Heart right ventricle (tissue), 16 donors: ENCODE results near the gene CR2. TPM values are rescaled to one million over a fixed set of nuclear protein-coding genes. Genes with fewer than 3 reads are reported as not detected.

ENCODE experiments used
- ATAC-seq, 8 donors: fragments of 200-7000 bp; cut with Tn5 transposase; one replicate each; pipeline ENCODE4 v1.9.1; 2020; ENCODE audit warnings: mild to moderate bottlenecking in 8 of 8, moderate library complexity in 8 of 8, moderate number of reproducible peaks in 1 of 8
- DNase-seq, 2 donors: peaks; one replicate each; pipeline ENCODE4 v3.0.0-alpha.2; 2020
- H3K27ac ChIP-seq, 10 donors: fragments of 200-600 bp; sonication (generic) in 2 of 10; one replicate each; pipeline versions ENCODE4 v1.5.0 to v1.8.0; 2020 to 2022; ENCODE audit warnings: mild to moderate bottlenecking in 3 of 10
- H3K27me3 ChIP-seq, 7 donors: fragments of 200-600 bp; one replicate each; pipeline ENCODE4 v1.8.0; 2021 to 2022; ENCODE audit warnings: mild to moderate bottlenecking in 2 of 7
- H3K36me3 ChIP-seq, 9 donors: fragments of 200-600 bp; sonication (generic) in 1 of 9; one replicate each; pipeline versions ENCODE4 v1.5.0 to v1.8.0; 2020 to 2022; ENCODE audit warnings: mild to moderate bottlenecking in 2 of 9
- H3K4me1 ChIP-seq, 9 donors: fragments of 200-600 bp; sonication (generic) in 1 of 9; one replicate each; pipeline versions ENCODE4 v1.5.0 to v1.8.0; 2020 to 2022; ENCODE audit warnings: mild to moderate bottlenecking in 4 of 9
- H3K4me3 ChIP-seq, 10 donors: fragments of 200-600 bp; sonication (generic) in 2 of 10; one replicate each; pipeline versions ENCODE4 v1.5.0 to v1.8.0; 2020 to 2022; ENCODE audit warnings: mild to moderate bottlenecking in 7 of 10, moderate library complexity in 2 of 10
- H3K9me3 ChIP-seq, 11 donors: fragments of 200-600 bp in 10 of 11; sonication (generic) in 2 of 11; one replicate each; pipeline versions ENCODE4 v1.5.0 to v1.8.0; 2013 to 2022; ENCODE audit warnings: mild to moderate bottlenecking in 2 of 11, control low read depth in 1 of 11, moderate library complexity in 1 of 11
- CTCF ChIP-seq, 9 donors: fragments of 200-600 bp; sonication (generic) in 2 of 9; IDR thresholded peaks; one replicate each; pipeline versions ENCODE4 v1.5.0 to v1.8.0; 2021 to 2022; ENCODE audit warnings: antibody characterized with exemption in 9 of 9, mild to moderate bottlenecking in 5 of 9, moderate library complexity in 1 of 9
- WGBS, 2 donors: extraction: QIAGEN DNeasy Blood & Tissue Kit; methylation state at CpG; one replicate each; pipeline ENCODE4 v1.1.7; 2013; ENCODE audit warnings: inconsistent platforms in 1 of 2; 5-methylcytosine and 5-hydroxymethylcytosine counted together
- intact Hi-C, 10 donors: fragments of 100-400 bp; cut with DNase I; formaldehyde crosslinking; loops; one replicate each; pipeline versions ENCODE4 v1.11.1 to v1.14.2; 2022
- polyA plus RNA-seq, 2 donors: library from polyadenylated mRNA; stranded (reverse); fragments of 200-250 nt; gene quantifications; one replicate each; pipeline ENCODE4 v1.2.3, GENCODE V29; 2013
- total RNA-seq, 10 donors: library from RNA; stranded (reverse); fragmentation: NEBNext Ultra II Directional in 3 of 10; extraction: Animal tissue kit (Norgen Biotek cat#: 25700) in 3 of 10; gene quantifications; one replicate each; pipeline versions ENCODE4 v1.2.1 to v1.2.4, GENCODE V29; 2021 to 2023
- donor health status: Arrhythmogenic right ventricular cardiomyopathy.
- donor health status: ischemic (EF 13 %, LVEDD 7.1; RV severe dilation, severe dysfunction).
- donor health status: healthy with polysubstance abuse.
- donor health status: DM: no; HTN: yes; CAD: no.
- donor health status: DM: no; HTN: no; CAD: no.
- donor health status: ischemic (EF 25% LVEDD 6.9; RV normal size, moderate dysfunction).
- donor health status: ischemic (EF 25% LVEDD 5.7; RV mildly dilated, moderate dysfunction).
- donor health status: healthy.
- donor health status: DM: yes; HTN: yes; CAD: no.
- donor health status: Ischemic cardiomyopathy.
- donor health status: ischemic (EF 35%, LVEDD 5.7; RV mildly dilated, moderate dysfunction).
- donor health status: nonischemic (EF 11% LVEDD 7.7; RV severe dilation, severe dysfunction).
- donor health status: DM: yes; HTN: yes; CAD: no.
- donor health status: PGD.
- donor health status: ischemic (EF 29% LVEDD 5.4; RV normal size, mild dysfunction).
- donor health status: nonischemic (EF 23%, LVEDD 6.1; RV moderate dilation, normal function).

The CR2 gene
- total and polyA plus RNA-seq, 12 donors = 0.01 to 0.06 TPM; not detected in 10

GRCh38 chr1:207459008-207459407 is 4.9 kb downstream of the CR2 start:
- Histone ChIP-seq H3K4me1 (peaks cover 3 to 14% (median 13%) of the 10 kb centered on the region in 9 donors), H3K27ac (no peak overlapping the region), H3K4me3 (no peak overlapping the region), H3K36me3 (no peaks in the 10 kb centered on the region), H3K9me3 (no peaks in the 10 kb centered on the region), H3K27me3 (peaks cover 7 to 55% (median 35%) of the 10 kb centered on the region in 7 donors)
- intact Hi-C loops = no loop called here
- WGBS, 2 donors = 92 to 94% methylated on average over 2 of the region's 2 CpGs
- ATAC-seq = no peak
- no peak for TF ChIP-seq CTCF (IDR thresholded peaks at IDR 0.05)
- no peak for DNase-seq

GRCh38 chr1:207461649-207462048 is 7.5 kb downstream of the CR2 start:
- H3K27ac ChIP-seq = no peak overlapping the region
- H3K27me3 ChIP-seq = peaks cover 0 to 50% (median 12%) of the 10 kb centered on the region in 7 donors
- no peak for TF ChIP-seq CTCF (IDR thresholded peaks at IDR 0.05)
- 48 to 72% methylated on average over 1 of the region's 1 CpG for WGBS, 2 donors
- intact Hi-C loops = loop anchor here in 1 of 10 donors (5.0 kb wide), 1 partner anchor 1966 kb away; no protein-coding TSS in a partner anchor
- DNase-seq (no peak), ATAC-seq (no peak)
- H3K9me3 ChIP-seq = no peaks in the 10 kb centered on the region
- H3K4me3 ChIP-seq = no peak overlapping the region
- H3K4me1 ChIP-seq = no peaks in the 10 kb centered on the region
- no peaks in the 10 kb centered on the region for H3K36me3 ChIP-seq

- H3K27ac ChIP-seq = no peak overlapping the region
- TF ChIP-seq CTCF (IDR thresholded peaks at IDR 0.05) = no peak
- H3K36me3 ChIP-seq = no peaks in the 10 kb centered on the region
- ATAC-seq (no peak), DNase-seq (no peak)
- H3K9me3 ChIP-seq = no peaks in the 10 kb centered on the region
- intact Hi-C loops = loop anchor here in 1 of 10 donors (5.0 kb wide), 1 partner anchor 1965 kb away; no protein-coding TSS in a partner anchor
- H3K27me3 ChIP-seq = peaks cover 0 to 55% (median 15%) of the 10 kb centered on the region in 7 donors
- H3K4me1 ChIP-seq = no peaks in the 10 kb centered on the region
- no peak overlapping the region for H3K4me3 ChIP-seq
Observed at GRCh38 chr1:207462535-207462934, 8.4 kb downstream of the CR2 start.

- no peaks in the 10 kb centered on the region for H3K4me1 ChIP-seq
- ATAC-seq (no peak), DNase-seq (no peak)
- no peak overlapping the region for H3K27ac ChIP-seq
- peaks cover 0 to 59% (median 19%) of the 10 kb centered on the region in 7 donors for H3K27me3 ChIP-seq
- no peak for TF ChIP-seq CTCF (IDR thresholded peaks at IDR 0.05)
- intact Hi-C loops = loop anchor here in 1 of 10 donors (5.0 kb wide), 1 partner anchor 1964 kb away; no protein-coding TSS in a partner anchor
- H3K9me3 ChIP-seq = no peaks in the 10 kb centered on the region
- no peaks in the 10 kb centered on the region for H3K36me3 ChIP-seq
- H3K4me3 ChIP-seq = no peak overlapping the region
Observed at GRCh38 chr1:207463021-207463420, 8.9 kb downstream of the CR2 start.
